Nucleus accumbens (tissue), 56 donors: ENCODE results near the gene HDAC5.
"Not testable (repeated sequence)": the region's sequence is repeated elsewhere in the genome, so short reads cannot be mapped to it uniquely, and the experiment has no call there.

ENCODE experiments used
- DNase-seq, 56 donors: peaks; one replicate each; lab custom pipeline; 2025; lab: John Stamatoyannopoulos, UW

The HDAC5 gene

DNA sequence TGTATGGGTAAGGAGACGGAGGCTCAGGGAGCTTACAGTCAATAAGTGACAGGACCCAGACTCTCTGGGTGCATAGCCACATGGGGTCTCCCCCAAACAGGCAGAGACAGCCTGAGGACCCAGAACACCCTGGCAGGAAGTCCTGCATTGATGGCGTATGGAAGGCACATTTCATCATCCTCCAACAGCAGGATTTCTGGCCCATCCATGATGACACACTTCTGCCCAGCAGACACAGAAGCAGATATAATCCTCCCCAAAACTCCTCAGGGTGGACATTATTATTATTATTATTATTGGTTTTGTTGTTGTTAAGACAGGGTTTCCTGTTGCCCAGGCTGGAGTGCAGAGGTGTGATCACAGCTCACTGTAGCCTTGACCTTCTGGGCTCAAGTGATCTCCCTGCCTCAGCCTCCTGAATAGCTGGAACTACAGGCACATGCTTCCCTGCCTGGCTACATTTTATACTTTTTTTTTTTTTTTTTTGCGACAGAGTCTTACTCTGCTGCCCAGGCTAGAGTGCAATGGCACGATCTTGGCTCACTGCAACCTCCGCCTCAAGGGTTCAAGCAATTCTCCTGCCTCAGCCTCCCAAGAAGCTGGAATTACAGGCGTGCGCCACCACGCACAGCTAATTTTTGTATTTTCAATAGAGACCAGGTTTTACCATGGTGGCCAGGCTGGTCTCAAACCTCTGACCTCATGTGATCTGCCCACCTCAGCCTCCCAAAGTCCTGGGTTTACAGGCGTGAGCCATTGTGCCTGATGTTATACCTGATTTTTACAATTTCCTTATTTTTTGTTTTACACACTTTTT is 11.5 kb upstream of the HDAC5 start:
- DNase-seq = no peak

- no peak for DNase-seq
Measured at GRCh38 chr17:44133918-44134476, 10.6 kb upstream of the HDAC5 start.

DNA sequence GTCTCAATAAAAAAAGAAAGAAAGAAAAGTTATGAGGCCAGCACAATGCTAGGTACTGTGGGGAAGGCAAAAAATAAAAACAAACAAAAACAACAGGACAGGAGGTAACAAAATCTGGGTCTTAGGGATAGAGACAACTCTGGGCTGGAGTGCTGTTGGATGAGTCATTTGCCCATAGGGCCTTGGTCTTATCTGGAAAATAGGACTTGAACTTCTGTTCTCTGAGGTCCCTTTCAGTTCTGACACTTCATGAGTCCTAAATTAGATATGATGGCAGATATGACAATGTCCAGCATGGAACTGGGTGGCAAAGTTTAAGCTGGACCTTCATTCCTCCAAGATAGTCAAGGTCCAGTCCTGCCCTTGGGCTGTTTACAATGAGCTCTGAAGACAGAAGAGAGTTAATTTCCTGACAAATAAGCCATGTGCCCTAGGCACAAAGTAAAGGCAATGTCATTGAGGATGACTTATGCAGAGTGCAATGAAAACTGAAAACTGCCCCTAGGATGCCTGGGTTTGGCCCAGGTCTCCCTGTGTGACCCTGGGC is 8.9 kb upstream of the HDAC5 start:
- DNase-seq = no peak

DNA sequence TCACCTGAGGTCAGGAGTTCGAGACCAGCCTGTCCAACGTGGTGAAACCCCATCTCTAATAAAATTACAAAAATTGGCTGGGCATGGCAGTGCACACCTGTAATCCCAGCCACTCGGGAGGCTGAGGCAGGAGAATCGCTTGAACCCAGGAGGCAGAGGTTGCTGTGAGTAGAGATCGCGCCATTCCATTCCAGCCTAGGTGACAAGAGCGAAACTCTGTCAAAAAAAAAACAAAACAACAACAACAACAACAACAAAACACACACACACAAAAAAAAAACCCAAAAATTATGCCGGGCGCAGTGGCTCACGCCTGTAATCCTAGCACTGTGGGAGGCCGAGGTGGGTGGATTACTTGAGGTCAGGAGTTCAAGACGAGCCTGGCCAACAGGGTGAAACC is 7.9 kb upstream of the HDAC5 start:
- not testable (repeated sequence) for DNase-seq

DNA sequence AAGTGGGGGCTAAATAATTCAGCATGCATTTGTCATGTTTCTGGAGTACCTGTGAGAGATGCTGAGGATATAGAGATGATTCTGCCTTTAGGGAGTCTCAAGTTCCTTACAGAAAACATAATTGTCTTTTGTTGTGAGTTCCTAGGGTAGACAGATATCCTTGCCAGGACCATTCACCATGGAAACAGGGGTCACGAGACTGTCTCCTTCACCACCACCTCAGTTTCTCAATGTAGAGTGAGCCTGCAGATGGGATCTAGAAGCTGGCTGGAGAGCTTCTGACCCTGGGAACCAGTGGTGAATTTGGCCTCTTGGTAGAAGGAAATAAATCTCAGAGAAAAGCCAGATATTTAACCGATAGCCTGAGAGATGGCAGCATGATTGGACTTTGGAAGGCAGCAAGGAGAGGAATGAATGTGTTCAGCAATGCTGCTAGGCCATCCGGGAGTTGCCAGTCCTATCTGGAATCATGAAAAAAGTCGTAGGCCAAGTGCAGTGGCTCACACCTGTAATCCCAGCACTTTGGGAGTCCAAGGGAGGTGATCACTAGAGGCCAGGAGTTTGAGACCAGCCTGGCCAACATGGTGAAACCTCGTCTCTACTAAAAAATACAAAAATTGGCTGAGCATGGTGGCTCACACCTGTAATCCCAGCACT is 7.4 kb upstream of the HDAC5 start:
- no peak for DNase-seq

DNA sequence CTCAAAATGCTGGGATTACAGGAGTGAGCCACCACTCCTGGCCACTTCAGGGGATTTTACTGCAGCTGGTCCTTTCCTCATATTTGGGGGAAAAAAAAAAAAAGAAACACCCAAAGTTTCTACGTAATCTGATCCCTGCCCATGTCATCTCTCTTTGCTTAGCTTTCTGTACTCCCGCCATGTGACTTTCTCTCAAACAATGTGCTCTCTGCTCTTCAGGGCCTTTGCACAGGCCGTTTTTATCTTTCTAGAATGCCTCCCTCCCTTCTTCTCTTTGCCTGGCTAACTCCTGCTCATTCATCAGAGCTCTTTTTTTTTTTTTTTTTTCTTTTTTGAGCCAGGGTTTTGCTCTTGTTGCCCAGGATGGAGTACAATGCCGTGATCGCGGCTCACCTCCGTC is 4.9 kb upstream of the HDAC5 start:
- no peak for DNase-seq

- DNase-seq = no peak
Measured at GRCh38 chr17:44124118-44124438, 637 bp upstream of the HDAC5 start.

GRCh38 chr17:44122816-44123355 is 555 bp downstream of the HDAC5 start:
- peak in 7 of 56 donors; percentile 34 to 73 (median 52) for DNase-seq

- DNase-seq = peak in 1 of 56 donors; percentile 18
Measured at GRCh38 chr17:44121997-44122815, 1.2 kb downstream of the HDAC5 start.

- peak in 22 of 56 donors; percentile 15 to 60 (median 30) for DNase-seq
Measured at GRCh38 chr17:44120851-44121605, 2.4 kb downstream of the HDAC5 start.

DNA sequence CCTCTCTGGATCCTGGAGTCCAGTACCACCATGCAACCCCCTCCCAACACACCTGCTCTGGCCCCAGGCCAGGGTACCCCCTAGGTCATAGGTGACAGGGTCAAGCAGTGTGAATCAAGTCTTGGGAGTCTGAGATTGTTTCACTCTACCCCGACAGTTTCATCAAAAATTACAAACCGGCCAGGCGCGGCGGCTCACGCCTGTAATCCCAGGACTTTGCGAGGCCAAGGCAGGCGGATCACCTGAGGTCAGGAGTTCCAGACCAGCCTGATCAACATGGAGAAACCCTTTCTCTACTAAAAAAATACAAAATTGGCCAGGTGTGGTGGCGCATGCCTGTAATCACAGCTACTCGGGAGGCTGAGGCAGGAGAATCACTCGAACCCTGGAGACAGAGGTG is 3.2 kb downstream of the HDAC5 start:
- not testable (repeated sequence) for DNase-seq

- DNase-seq = no peak
Measured at GRCh38 chr17:44119798-44120197, 3.6 kb downstream of the HDAC5 start.

- DNase-seq = no peak
Measured at GRCh38 chr17:44119062-44119461, 4.4 kb downstream of the HDAC5 start.

GRCh38 chr17:44118427-44119050 is 4.9 kb downstream of the HDAC5 start:
- DNase-seq = no peak

- no peak for DNase-seq
Measured at GRCh38 chr17:44117351-44117750, 6.1 kb downstream of the HDAC5 start.

DNA sequence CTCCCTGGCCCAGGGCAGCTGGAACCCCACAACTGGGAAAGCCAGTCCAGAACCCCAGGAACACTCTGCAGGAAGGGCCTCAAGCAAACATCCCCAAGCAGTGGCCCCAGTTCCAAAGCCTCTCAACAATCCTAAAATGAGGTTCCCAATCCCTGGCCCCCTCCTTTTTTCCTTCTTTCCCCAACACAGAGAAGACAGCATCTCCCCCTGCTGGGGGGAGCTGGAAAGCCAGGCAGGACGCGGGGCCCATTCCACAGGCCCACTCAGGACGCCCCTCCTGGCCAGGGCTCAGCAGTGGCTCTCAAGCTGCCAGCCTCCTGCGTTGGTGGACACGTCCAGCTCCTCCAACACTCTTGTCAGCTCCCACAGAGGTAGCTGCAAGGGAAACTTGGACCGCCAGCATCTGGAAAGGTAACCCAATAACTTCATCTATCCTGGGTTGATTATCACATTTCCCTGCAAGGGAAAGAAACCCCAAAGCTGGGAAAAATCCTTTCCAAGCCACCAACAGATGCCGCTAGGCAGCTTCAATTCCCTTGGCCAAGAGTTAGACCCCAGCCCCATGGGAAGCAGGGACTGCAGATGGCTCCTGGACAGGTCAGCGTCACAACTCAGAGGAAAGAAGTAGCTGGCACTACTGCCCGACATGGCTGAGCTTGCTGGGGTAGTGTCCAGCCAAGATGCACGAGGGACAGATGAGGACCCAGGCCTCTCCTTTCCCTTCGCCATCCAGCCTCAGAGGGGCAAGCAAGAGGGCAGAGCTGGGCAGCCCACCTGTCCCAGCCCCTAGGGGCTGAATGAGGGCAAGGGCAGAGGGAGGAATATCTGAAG is 7.6 kb downstream of the HDAC5 start:
- DNase-seq = peak in 20 of 56 donors; percentile 10 to 47 (median 21)

- DNase-seq = peak in 20 of 56 donors; percentile 3 to 61 (median 36)
Measured at GRCh38 chr17:44113868-44114840, 9.3 kb downstream of the HDAC5 start.
